ENCODE measurements around the gene PTGFRN.
"Not testable (repeated sequence)": the region's sequence is repeated elsewhere in the genome, so short reads cannot be mapped to it uniquely, and the experiment has no call there.

Gene PTGFRN

GRCh38 chr1:116909512-116910378 lies at the start of gene PTGFRN:
PTGFRN (plus strand) TSS chr1:116909916; CDS start chr1:116910204, 288 bp downstream.
- DNase-seq (ENCODE audit: low spot score), result peak; percentile 86

- DNase-seq (ENCODE audit: low spot score), result not testable (repeated sequence)
Observed at GRCh38 chr1:116860167-116860566, 49.5 kb upstream of the PTGFRN start.

GRCh38 chr1:116861137-116861536 lies 48.6 kb upstream of the PTGFRN start:
- DNase-seq (ENCODE audit: low spot score), result no peak

- not testable (repeated sequence) for DNase-seq (ENCODE audit: low spot score)
Observed at GRCh38 chr1:116863031-116863430, 46.7 kb upstream of the PTGFRN start.

- not testable (repeated sequence) for DNase-seq (ENCODE audit: low spot score)
Observed at GRCh38 chr1:116866478-116866877, 43.2 kb upstream of the PTGFRN start.

GRCh38 chr1:116868385-116868784 lies 41.3 kb upstream of the PTGFRN start:
- no peak for DNase-seq (ENCODE audit: low spot score)

GRCh38 chr1:116869611-116870010 lies 40.1 kb upstream of the PTGFRN start:
- no peak for DNase-seq (ENCODE audit: low spot score)

- DNase-seq (ENCODE audit: low spot score), result no peak
Observed at GRCh38 chr1:116870300-116870699, 39.4 kb upstream of the PTGFRN start.

GRCh38 chr1:116871779-116872146 lies 38.0 kb upstream of the PTGFRN start:
- DNase-seq (ENCODE audit: low spot score), result no peak

- no peak for DNase-seq (ENCODE audit: low spot score)
Observed at GRCh38 chr1:116873680-116874271, 35.9 kb upstream of the PTGFRN start.

- no peak for DNase-seq (ENCODE audit: low spot score)
Observed at GRCh38 chr1:116874733-116875249, 34.9 kb upstream of the PTGFRN start.

- DNase-seq (ENCODE audit: low spot score), result no peak
Observed at GRCh38 chr1:116875391-116875790, 34.3 kb upstream of the PTGFRN start.

- DNase-seq (ENCODE audit: low spot score), result not testable (repeated sequence)
Observed at GRCh38 chr1:116875946-116876345, 33.8 kb upstream of the PTGFRN start.

- no peak for DNase-seq (ENCODE audit: low spot score)
Observed at GRCh38 chr1:116877141-116877818, 32.4 kb upstream of the PTGFRN start.

GRCh38 chr1:116878804-116879477 lies 30.8 kb upstream of the PTGFRN start:
- peak; percentile 61 for DNase-seq (ENCODE audit: low spot score)

GRCh38 chr1:116879478-116880133 lies 30.1 kb upstream of the PTGFRN start:
- DNase-seq (ENCODE audit: low spot score), result no peak

GRCh38 chr1:116880917-116881316 lies 28.8 kb upstream of the PTGFRN start:
- no peak for DNase-seq (ENCODE audit: low spot score)

- peak; percentile 85 for DNase-seq (ENCODE audit: low spot score)
Observed at GRCh38 chr1:116881879-116882520, 27.7 kb upstream of the PTGFRN start.

GRCh38 chr1:116882866-116883265 lies 26.9 kb upstream of the PTGFRN start:
- DNase-seq (ENCODE audit: low spot score), result no peak

- DNase-seq (ENCODE audit: low spot score), result no peak
Observed at GRCh38 chr1:116886291-116886878, 23.3 kb upstream of the PTGFRN start.

GRCh38 chr1:116887212-116887611 lies 22.5 kb upstream of the PTGFRN start:
- no peak for DNase-seq (ENCODE audit: low spot score)
